HG03469 (cell line): ENCODE data around the gene COQ3.
"Not testable (repeated sequence)": the region's sequence is repeated elsewhere in the genome, so short reads cannot be mapped to it uniquely, and the experiment has no call there.

Source experiments
- ATAC-seq: cut with Tn5 transposase; IDR thresholded peaks from one replicate; pipeline ENCODE4 v1.9.1; 2021; ENCODE audit warnings: mild to moderate bottlenecking, moderate library complexity, moderate number of reproducible peaks; ENCODE audit not compliant: unreplicated experiment

COQ3 gene

GRCh38 chr6:99390896-99391295 lies 3.1 kb downstream of the COQ3 start:
- ATAC-seq = no peak

- no peak for ATAC-seq
Observed at GRCh38 chr6:99384507-99384906, 9.5 kb downstream of the COQ3 start.

- ATAC-seq = no peak
Observed at GRCh38 chr6:99378636-99379035, 15.4 kb downstream of the COQ3 start.

- no peak for ATAC-seq
Observed at GRCh38 chr6:99369533-99369932, 24.5 kb downstream of the COQ3 start.

GRCh38 chr6:99366852-99367251 lies 27.1 kb downstream of the COQ3 start:
- ATAC-seq = no peak

GRCh38 chr6:99364026-99364425 lies 30.0 kb downstream of the COQ3 start:
- peak; percentile 87 for ATAC-seq

- ATAC-seq = no peak
Observed at GRCh38 chr6:99362678-99363268, 31.2 kb downstream of the COQ3 start.

- no peak for ATAC-seq
Observed at GRCh38 chr6:99359800-99360199, 34.2 kb downstream of the COQ3 start.

GRCh38 chr6:99356641-99357040 lies 37.4 kb downstream of the COQ3 start:
- ATAC-seq = no peak

GRCh38 chr6:99354983-99355382 lies 39.0 kb downstream of the COQ3 start:
- no peak for ATAC-seq

- ATAC-seq = no peak
Observed at GRCh38 chr6:99353126-99353525, 40.9 kb downstream of the COQ3 start.

GRCh38 chr6:99350573-99350972 lies 43.4 kb downstream of the COQ3 start:
- no peak for ATAC-seq

- no peak for ATAC-seq
Observed at GRCh38 chr6:99349171-99350141, 44.5 kb downstream of the COQ3 start, which contains the start of gene FAXC. TSS of gene FAXC (minus strand) at chr6:99349674. CDS start at chr6:99349372, 302 bp downstream.

- no peak for ATAC-seq
Observed at GRCh38 chr6:99348288-99349170, 45.5 kb downstream of the COQ3 start.

- no peak for ATAC-seq
Observed at GRCh38 chr6:99347804-99348203, 46.2 kb downstream of the COQ3 start.

GRCh38 chr6:99346595-99346994 lies 47.4 kb downstream of the COQ3 start:
- no peak for ATAC-seq

- no peak for ATAC-seq
Observed at GRCh38 chr6:99345164-99345563, 48.8 kb downstream of the COQ3 start.

GRCh38 chr6:99344289-99344688 lies 49.7 kb downstream of the COQ3 start:
- no peak for ATAC-seq

- ATAC-seq = no peak
Observed at GRCh38 chr6:99341862-99342455, 52.0 kb downstream of the COQ3 start.

GRCh38 chr6:99338188-99338587 lies 55.8 kb downstream of the COQ3 start:
- ATAC-seq = no peak

GRCh38 chr6:99335298-99335697 lies 58.7 kb downstream of the COQ3 start:
- not testable (repeated sequence) for ATAC-seq
